H9 (cell line): Measurements from ENCODE around the gene FUT8. TPM values are rescaled to one million over a fixed set of nuclear protein-coding genes. Genes with fewer than 3 reads are reported as not detected.

Source experiments
- DNase-seq: peaks from one replicate; pipeline ENCODE4 v3.0.0-alpha.2; 2017
- H2AFZ ChIP-seq: one replicate; pipeline ENCODE4 v1.6.1; 2013; ENCODE audit warnings: mild to moderate bottlenecking, low read length, control low read depth, moderate library complexity
- H2AK5ac ChIP-seq: 2 replicates; pipeline ENCODE4 v1.6.1; 2013; ENCODE audit warnings: low read length, control low read depth, mixed read lengths; ENCODE audit not compliant: insufficient read length
- H2BK120ac ChIP-seq: one replicate; pipeline ENCODE4 v1.6.1; 2013; ENCODE audit warnings: low read depth, mild to moderate bottlenecking, low read length, control low read depth, inconsistent platforms; ENCODE audit not compliant: poor library complexity, severe bottlenecking
- H2BK12ac ChIP-seq: 2 replicates; pipeline ENCODE4 v1.6.1; 2013; ENCODE audit warnings: low read length, control low read depth, mixed read lengths, low read depth; ENCODE audit not compliant: insufficient read length
- H2BK15ac ChIP-seq: 2 replicates; pipeline ENCODE4 v1.6.1; 2013; ENCODE audit warnings: low read depth, low read length, control low read depth
- H2BK20ac ChIP-seq: one replicate; pipeline ENCODE4 v1.6.1; 2013; ENCODE audit warnings: low read depth, mild to moderate bottlenecking, low read length, control low read depth, inconsistent platforms; ENCODE audit not compliant: poor library complexity, severe bottlenecking
- H2BK5ac ChIP-seq: 2 replicates; pipeline ENCODE4 v1.6.1; 2013; ENCODE audit warnings: low read length, control low read depth, mixed read lengths; ENCODE audit not compliant: insufficient read length
- H3K14ac ChIP-seq: 2 replicates; pipeline ENCODE4 v1.6.1; 2013; ENCODE audit warnings: low read length, control low read depth; ENCODE audit not compliant: insufficient read depth
- H3K18ac ChIP-seq: 2 replicates; pipeline ENCODE4 v1.6.1; 2013; ENCODE audit warnings: low read depth, mild to moderate bottlenecking, mixed read lengths, low read length, control low read depth; ENCODE audit not compliant: insufficient read length
- H3K23ac ChIP-seq: 2 replicates; pipeline ENCODE4 v1.6.1; 2013; ENCODE audit warnings: low read length, control low read depth, mixed read lengths, low read depth; ENCODE audit not compliant: insufficient read length
- H3K23me2 ChIP-seq: 2 replicates; pipeline ENCODE4 v1.6.1; 2013; ENCODE audit warnings: low read depth, mild to moderate bottlenecking, mixed read lengths, low read length, control low read depth; ENCODE audit not compliant: insufficient read length, poor library complexity, severe bottlenecking
- H3K27ac ChIP-seq: 2 replicates; pipeline ENCODE4 v1.5.1; 2013; ENCODE audit warnings: low read length, control low read depth, mixed read lengths, low read depth; ENCODE audit not compliant: insufficient read length
- H3K27me3 ChIP-seq: 2 replicates; pipeline ENCODE4 v1.6.1; 2013; ENCODE audit warnings: low read length, control low read depth, inconsistent platforms; ENCODE audit not compliant: insufficient read depth
- H3K4ac ChIP-seq: 2 replicates; pipeline ENCODE4 v1.6.1; 2013; ENCODE audit warnings: low read depth, mild to moderate bottlenecking, control low read depth, inconsistent platforms, low read length, moderate library complexity
- H3K4me1 ChIP-seq: 2 replicates; pipeline ENCODE4 v1.6.1; 2013; ENCODE audit warnings: low read length, control low read depth, inconsistent platforms; ENCODE audit not compliant: insufficient read depth
- H3K4me2 ChIP-seq: 2 replicates; pipeline ENCODE4 v1.6.1; 2013; ENCODE audit warnings: low read length, control low read depth, mixed read lengths; ENCODE audit not compliant: insufficient read length, insufficient read depth
- H3K56ac ChIP-seq: 2 replicates; pipeline ENCODE4 v1.6.1; 2013; ENCODE audit warnings: low read depth, mild to moderate bottlenecking, mixed read lengths, low read length, control low read depth; ENCODE audit not compliant: insufficient read length
- H3K79me1 ChIP-seq: 2 replicates; pipeline ENCODE4 v1.6.1; 2013; ENCODE audit warnings: low read depth, mild to moderate bottlenecking, moderate library complexity, low read length, control low read depth, inconsistent platforms; ENCODE audit not compliant: insufficient read depth, poor library complexity, severe bottlenecking
- H3K79me2 ChIP-seq: 2 replicates; pipeline ENCODE4 v1.6.1; 2013; ENCODE audit warnings: low read length, control low read depth, inconsistent platforms; ENCODE audit not compliant: insufficient read depth
- H3K9ac ChIP-seq: 2 replicates; pipeline ENCODE4 v1.6.1; 2013; ENCODE audit warnings: low read length, control low read depth, mixed read lengths; ENCODE audit not compliant: insufficient read length; ENCODE audit errors: extremely low read depth
- H3K9me3 ChIP-seq: one replicate; pipeline ENCODE4 v1.6.1; 2013; ENCODE audit warnings: low read depth, low read length, inconsistent platforms; ENCODE audit not compliant: control insufficient read depth
- H3T11ph ChIP-seq: one replicate; pipeline ENCODE4 v1.6.1; 2013; ENCODE audit warnings: mild to moderate bottlenecking, low read length, control low read depth, inconsistent platforms
- H4K20me1 ChIP-seq: one replicate; pipeline ENCODE4 v1.6.1; 2013; ENCODE audit not compliant: control insufficient read depth, insufficient read length, insufficient read depth
- H4K5ac ChIP-seq: 2 replicates; pipeline ENCODE4 v1.6.1; 2013; ENCODE audit warnings: low read depth, mild to moderate bottlenecking, mixed read lengths, low read length, control low read depth; ENCODE audit not compliant: insufficient read length
- H4K8ac ChIP-seq: replicated peaks from 2 replicates; pipeline ENCODE4 v1.6.1; 2013; ENCODE audit warnings: low read length, control low read depth, mixed read lengths, low read depth; ENCODE audit not compliant: insufficient read length
- H4K91ac ChIP-seq: 2 replicates; pipeline ENCODE4 v1.6.1; 2013; ENCODE audit warnings: low read depth, mild to moderate bottlenecking, moderate library complexity, mixed read lengths, low read length, control low read depth; ENCODE audit not compliant: insufficient read length
- H3K27ac Mint-ChIP-seq, 3 experiments: 2 replicates in 2 of 3; 3 replicates in 1 of 3; pipeline ENCODE4 v1.8.0; 2020 to 2021; ENCODE audit warnings: mixed read lengths in 3 of 3, mild to moderate bottlenecking in 1 of 3, moderate library complexity in 1 of 3
- H3K27me3 Mint-ChIP-seq: 2 replicates; pipeline ENCODE4 v1.8.0; 2021; ENCODE audit warnings: low read depth, mild to moderate bottlenecking, moderate library complexity, mixed read lengths
- H3K36me3 Mint-ChIP-seq, 3 experiments: 2 replicates in 2 of 3; 3 replicates in 1 of 3; pipeline ENCODE4 v1.8.0; 2020 to 2021; ENCODE audit warnings: low read depth in 3 of 3, mixed read lengths in 3 of 3; ENCODE audit not compliant: insufficient read depth in 1 of 3
- H3K4me1 Mint-ChIP-seq, 2 experiments: 2 replicates each; pipeline ENCODE4 v1.8.0; 2020; ENCODE audit warnings: mixed read lengths in 2 of 2
- H3K4me3 Mint-ChIP-seq, 2 experiments: 2 replicates in 1 of 2; 3 replicates in 1 of 2; pipeline ENCODE4 v1.8.0; 2020 to 2021; ENCODE audit warnings: mild to moderate bottlenecking in 2 of 2, mixed read lengths in 2 of 2, moderate library complexity in 1 of 2
- H3K9me3 Mint-ChIP-seq, 2 experiments: 2 replicates in 1 of 2; 3 replicates in 1 of 2; pipeline ENCODE4 v1.8.0; 2020; ENCODE audit warnings: mild to moderate bottlenecking in 2 of 2, mixed read lengths in 2 of 2, moderate library complexity in 1 of 2
- WGBS: extraction: QIAGEN DNeasy Blood & Tissue Kit; methylation state at CpG from one replicate; pipeline ENCODE4 v1.1.7; 2013; ENCODE audit warnings: missing lambda C conversion rate, low lambda C conversion rate, mixed read lengths; ENCODE audit not compliant: insufficient read length; ENCODE audit errors: extremely low coverage; 5-methylcytosine and 5-hydroxymethylcytosine counted together
- total RNA-seq: library from RNA; stranded (reverse); gene quantifications from 2 replicates; pipeline ENCODE4 v1.2.1, GENCODE V29; 2021
- TF ChIP-seq, protein P1 (sequence below): fragments of 200-600 bp; sonication (generic); conservative IDR thresholded peaks from 3 replicates; pipeline ENCODE4 v1.8.0; 2021; ENCODE audit warnings: antibody characterized with exemption, mild to moderate bottlenecking

FUT8 gene
- total RNA-seq, 1 experiment from 2014 or later: 44.3 TPM

DNA sequence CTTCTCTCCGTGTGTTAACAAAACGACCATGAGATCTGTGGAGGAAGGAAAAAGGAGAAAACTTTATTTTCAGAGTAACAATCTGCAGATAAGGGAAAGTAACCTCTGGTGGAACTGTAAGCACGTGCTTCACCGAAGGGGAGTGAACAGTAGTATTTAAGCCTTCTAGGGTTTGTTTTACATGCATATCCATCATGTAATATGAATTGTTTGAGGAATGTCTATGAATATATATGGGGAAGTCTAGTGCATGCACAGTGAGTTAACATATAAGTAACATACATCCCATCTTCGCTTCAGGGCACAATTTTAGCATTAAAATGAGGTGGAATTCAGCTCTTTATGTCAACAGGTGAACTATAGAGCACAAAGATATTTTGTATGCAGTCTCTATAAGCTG, 101.1 kb downstream of the FUT8 start:
- no peak overlapping the region for H3K18ac ChIP-seq
- H3K36me3 Mint-ChIP-seq: peaks cover 2 to 9% (median 5%) of the 10 kb centered on the region in 3 experiments; a peak in 5 of 7 replicates
- H3K4me2 ChIP-seq: no peak overlapping the region
- no peak overlapping the region for H3K4ac ChIP-seq
- no peaks in the 10 kb centered on the region for H3K9me3 ChIP-seq
- H3K9ac ChIP-seq: no peak overlapping the region
- H4K91ac ChIP-seq: no peak overlapping the region
- no peak overlapping the region for H3K4me3 Mint-ChIP-seq
- H3K9me3 Mint-ChIP-seq: peaks cover 5 to 9% of the 10 kb centered on the region in 2 experiments; a peak in 4 of 5 replicates
- H2BK20ac ChIP-seq: no peak overlapping the region
- TF ChIP-seq, protein P1, sequence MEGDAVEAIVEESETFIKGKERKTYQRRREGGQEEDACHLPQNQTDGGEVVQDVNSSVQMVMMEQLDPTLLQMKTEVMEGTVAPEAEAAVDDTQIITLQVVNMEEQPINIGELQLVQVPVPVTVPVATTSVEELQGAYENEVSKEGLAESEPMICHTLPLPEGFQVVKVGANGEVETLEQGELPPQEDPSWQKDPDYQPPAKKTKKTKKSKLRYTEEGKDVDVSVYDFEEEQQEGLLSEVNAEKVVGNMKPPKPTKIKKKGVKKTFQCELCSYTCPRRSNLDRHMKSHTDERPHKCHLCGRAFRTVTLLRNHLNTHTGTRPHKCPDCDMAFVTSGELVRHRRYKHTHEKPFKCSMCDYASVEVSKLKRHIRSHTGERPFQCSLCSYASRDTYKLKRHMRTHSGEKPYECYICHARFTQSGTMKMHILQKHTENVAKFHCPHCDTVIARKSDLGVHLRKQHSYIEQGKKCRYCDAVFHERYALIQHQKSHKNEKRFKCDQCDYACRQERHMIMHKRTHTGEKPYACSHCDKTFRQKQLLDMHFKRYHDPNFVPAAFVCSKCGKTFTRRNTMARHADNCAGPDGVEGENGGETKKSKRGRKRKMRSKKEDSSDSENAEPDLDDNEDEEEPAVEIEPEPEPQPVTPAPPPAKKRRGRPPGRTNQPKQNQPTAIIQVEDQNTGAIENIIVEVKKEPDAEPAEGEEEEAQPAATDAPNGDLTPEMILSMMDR: no peak
- no peak overlapping the region for H2BK12ac ChIP-seq
- no peak for DNase-seq
- H3K4me1 Mint-ChIP-seq: peaks cover 8% of the 10 kb centered on the region in 2 experiments
- no peak overlapping the region for H3K56ac ChIP-seq
- no peak overlapping the region for H3T11ph ChIP-seq
- no peaks in the 10 kb centered on the region for H3K79me2 ChIP-seq
- no peaks in the 10 kb centered on the region for H3K4me1 ChIP-seq
- H2BK120ac ChIP-seq: no peak overlapping the region
- no peaks in the 10 kb centered on the region for H3K79me1 ChIP-seq
- no peak overlapping the region for H3K23ac ChIP-seq
- peaks cover 5% of the 10 kb centered on the region; the same call in 1 of the 2 replicates for H3K27me3 ChIP-seq
- H2BK5ac ChIP-seq: no peak overlapping the region
- WGBS: no CpG with 5 or more reads among the region's 5 CpGs
- H4K5ac ChIP-seq: no peak overlapping the region
- no peak overlapping the region for H4K8ac ChIP-seq
- H2AK5ac ChIP-seq: no peak overlapping the region
- no peak overlapping the region for H2AFZ ChIP-seq
- H3K23me2 ChIP-seq: no peaks in the 10 kb centered on the region
- no peaks in the 10 kb centered on the region for H4K20me1 ChIP-seq
- no peak overlapping the region for H3K27ac Mint-ChIP-seq
- no peak overlapping the region for H3K27ac ChIP-seq
- no peak overlapping the region for H2BK15ac ChIP-seq
- no peak overlapping the region for H3K14ac ChIP-seq
- peaks cover 53% of the 10 kb centered on the region for H3K27me3 Mint-ChIP-seq
